Heart right ventricle (tissue), 16 donors: ENCODE data around the gene KCNQ1. TPM values are rescaled to one million over a fixed set of nuclear protein-coding genes. Genes with fewer than 3 reads are reported as not detected.

ENCODE experiments used
- ATAC-seq, 8 donors: fragments of 200-7000 bp; cut with Tn5 transposase; one replicate each; pipeline ENCODE4 v1.9.1; 2020; ENCODE audit warnings: mild to moderate bottlenecking in 8 of 8, moderate library complexity in 8 of 8, moderate number of reproducible peaks in 1 of 8
- DNase-seq, 2 donors: peaks; one replicate each; pipeline ENCODE4 v3.0.0-alpha.2; 2020
- H3K27ac ChIP-seq, 10 donors: fragments of 200-600 bp; sonication (generic) in 2 of 10; one replicate each; pipeline versions ENCODE4 v1.5.0 to v1.8.0; 2020 to 2022; ENCODE audit warnings: mild to moderate bottlenecking in 3 of 10
- H3K27me3 ChIP-seq, 7 donors: fragments of 200-600 bp; one replicate each; pipeline ENCODE4 v1.8.0; 2021 to 2022; ENCODE audit warnings: mild to moderate bottlenecking in 2 of 7
- H3K36me3 ChIP-seq, 9 donors: fragments of 200-600 bp; sonication (generic) in 1 of 9; one replicate each; pipeline versions ENCODE4 v1.5.0 to v1.8.0; 2020 to 2022; ENCODE audit warnings: mild to moderate bottlenecking in 2 of 9
- H3K4me1 ChIP-seq, 9 donors: fragments of 200-600 bp; sonication (generic) in 1 of 9; one replicate each; pipeline versions ENCODE4 v1.5.0 to v1.8.0; 2020 to 2022; ENCODE audit warnings: mild to moderate bottlenecking in 4 of 9
- H3K4me3 ChIP-seq, 10 donors: fragments of 200-600 bp; sonication (generic) in 2 of 10; one replicate each; pipeline versions ENCODE4 v1.5.0 to v1.8.0; 2020 to 2022; ENCODE audit warnings: mild to moderate bottlenecking in 7 of 10, moderate library complexity in 2 of 10
- H3K9me3 ChIP-seq, 11 donors: fragments of 200-600 bp in 10 of 11; sonication (generic) in 2 of 11; one replicate each; pipeline versions ENCODE4 v1.5.0 to v1.8.0; 2013 to 2022; ENCODE audit warnings: mild to moderate bottlenecking in 2 of 11, control low read depth in 1 of 11, moderate library complexity in 1 of 11
- WGBS, 2 donors: extraction: QIAGEN DNeasy Blood & Tissue Kit; methylation state at CpG; one replicate each; pipeline ENCODE4 v1.1.7; 2013; ENCODE audit warnings: inconsistent platforms in 1 of 2; 5-methylcytosine and 5-hydroxymethylcytosine counted together
- intact Hi-C, 10 donors: fragments of 100-400 bp; cut with DNase I; formaldehyde crosslinking; loops; one replicate each; pipeline versions ENCODE4 v1.11.1 to v1.14.2; 2022
- polyA plus RNA-seq, 2 donors: library from polyadenylated mRNA; stranded (reverse); fragments of 200-250 nt; gene quantifications; one replicate each; pipeline ENCODE4 v1.2.3, GENCODE V29; 2013
- total RNA-seq, 10 donors: library from RNA; stranded (reverse); fragmentation: NEBNext Ultra II Directional in 3 of 10; extraction: Animal tissue kit (Norgen Biotek cat#: 25700) in 3 of 10; gene quantifications; one replicate each; pipeline versions ENCODE4 v1.2.1 to v1.2.4, GENCODE V29; 2021 to 2023
- TF ChIP-seq, protein P1 (sequence below), 9 donors: fragments of 200-600 bp; sonication (generic) in 2 of 9; IDR thresholded peaks; one replicate each; pipeline versions ENCODE4 v1.5.0 to v1.8.0; 2021 to 2022; ENCODE audit warnings: antibody characterized with exemption in 9 of 9, mild to moderate bottlenecking in 5 of 9, moderate library complexity in 1 of 9
- donor health status: Arrhythmogenic right ventricular cardiomyopathy.
- donor health status: ischemic (EF 13 %, LVEDD 7.1; RV severe dilation, severe dysfunction).
- donor health status: healthy with polysubstance abuse.
- donor health status: DM: no; HTN: yes; CAD: no.
- donor health status: DM: no; HTN: no; CAD: no.
- donor health status: ischemic (EF 25% LVEDD 6.9; RV normal size, moderate dysfunction).
- donor health status: ischemic (EF 25% LVEDD 5.7; RV mildly dilated, moderate dysfunction).
- donor health status: healthy.
- donor health status: DM: yes; HTN: yes; CAD: no.
- donor health status: Ischemic cardiomyopathy.
- donor health status: ischemic (EF 35%, LVEDD 5.7; RV mildly dilated, moderate dysfunction).
- donor health status: nonischemic (EF 11% LVEDD 7.7; RV severe dilation, severe dysfunction).
- donor health status: DM: yes; HTN: yes; CAD: no.
- donor health status: PGD.
- donor health status: ischemic (EF 29% LVEDD 5.4; RV normal size, mild dysfunction).
- donor health status: nonischemic (EF 23%, LVEDD 6.1; RV moderate dilation, normal function).

The KCNQ1 gene
- total and polyA plus RNA-seq, 12 donors, result 19.9 to 48.2 (median 33.7) TPM

DNA sequence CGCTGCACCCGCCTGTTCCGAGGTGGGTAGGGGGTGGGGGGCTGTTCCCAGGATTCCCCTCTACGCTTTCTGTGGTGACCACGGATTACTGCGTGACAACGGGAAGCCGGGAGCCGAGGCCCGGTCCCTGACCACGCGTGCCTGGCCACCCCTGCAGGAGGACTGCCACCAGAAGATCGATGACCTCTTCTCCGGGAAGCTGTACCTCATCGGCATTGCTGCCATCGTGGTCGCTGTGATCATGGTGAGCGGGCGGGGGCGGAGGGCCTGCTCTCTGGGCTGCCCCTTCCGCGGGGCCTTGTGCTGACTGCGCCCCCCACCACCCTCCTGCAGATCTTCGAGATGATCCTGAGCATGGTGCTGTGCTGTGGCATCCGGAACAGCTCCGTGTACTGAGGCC, 48.3 kb upstream of the KCNQ1 start:
- ATAC-seq (no peak), DNase-seq (no peak)
- H3K4me3 ChIP-seq, result no peak overlapping the region
- no peaks in the 10 kb centered on the region for H3K9me3 ChIP-seq
- H3K27me3 ChIP-seq, result no peaks in the 10 kb centered on the region
- WGBS, 2 donors, result 87 to 89% methylated on average over 26 of the region's 26 CpGs
- peaks cover 0 to 76% (median 50%) of the 10 kb centered on the region in 9 donors for H3K36me3 ChIP-seq
- TF ChIP-seq, protein P1, sequence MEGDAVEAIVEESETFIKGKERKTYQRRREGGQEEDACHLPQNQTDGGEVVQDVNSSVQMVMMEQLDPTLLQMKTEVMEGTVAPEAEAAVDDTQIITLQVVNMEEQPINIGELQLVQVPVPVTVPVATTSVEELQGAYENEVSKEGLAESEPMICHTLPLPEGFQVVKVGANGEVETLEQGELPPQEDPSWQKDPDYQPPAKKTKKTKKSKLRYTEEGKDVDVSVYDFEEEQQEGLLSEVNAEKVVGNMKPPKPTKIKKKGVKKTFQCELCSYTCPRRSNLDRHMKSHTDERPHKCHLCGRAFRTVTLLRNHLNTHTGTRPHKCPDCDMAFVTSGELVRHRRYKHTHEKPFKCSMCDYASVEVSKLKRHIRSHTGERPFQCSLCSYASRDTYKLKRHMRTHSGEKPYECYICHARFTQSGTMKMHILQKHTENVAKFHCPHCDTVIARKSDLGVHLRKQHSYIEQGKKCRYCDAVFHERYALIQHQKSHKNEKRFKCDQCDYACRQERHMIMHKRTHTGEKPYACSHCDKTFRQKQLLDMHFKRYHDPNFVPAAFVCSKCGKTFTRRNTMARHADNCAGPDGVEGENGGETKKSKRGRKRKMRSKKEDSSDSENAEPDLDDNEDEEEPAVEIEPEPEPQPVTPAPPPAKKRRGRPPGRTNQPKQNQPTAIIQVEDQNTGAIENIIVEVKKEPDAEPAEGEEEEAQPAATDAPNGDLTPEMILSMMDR (IDR thresholded peaks at IDR 0.05), result no peak
- H3K4me1 ChIP-seq, result peaks cover 13 to 40% (median 25%) of the 10 kb centered on the region in 9 donors
- intact Hi-C loops, result loop anchor here in 1 of 10 donors (5.0 kb wide), 1 partner anchor 89 kb away; no protein-coding TSS in a partner anchor
- H3K27ac ChIP-seq, result no peak overlapping the region

DNA sequence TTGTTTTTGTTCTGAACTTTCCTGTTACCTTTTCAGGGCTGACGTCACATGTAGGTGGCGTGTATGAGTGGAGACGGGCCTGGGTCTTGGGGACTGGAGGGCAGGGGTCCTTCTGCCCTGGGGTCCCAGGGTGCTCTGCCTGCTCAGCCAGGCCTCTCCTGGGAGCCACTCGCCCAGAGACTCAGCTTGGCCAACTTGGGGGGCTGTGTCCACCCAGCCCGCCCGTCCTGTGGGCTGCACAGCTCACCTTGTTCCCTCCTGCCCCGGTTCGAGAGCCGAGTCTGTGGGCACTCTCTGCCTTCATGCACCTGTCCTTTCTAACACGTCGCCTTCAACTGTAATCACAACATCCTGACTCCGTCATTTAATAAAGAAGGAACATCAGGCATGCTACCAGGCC, 47.8 kb upstream of the KCNQ1 start:
- peaks cover 0 to 71% (median 49%) of the 10 kb centered on the region in 9 donors for H3K36me3 ChIP-seq
- no peaks in the 10 kb centered on the region for H3K27me3 ChIP-seq
- TF ChIP-seq, protein P1 (IDR thresholded peaks at IDR 0.05), result no peak
- H3K9me3 ChIP-seq, result no peaks in the 10 kb centered on the region
- no peak overlapping the region for H3K4me3 ChIP-seq
- H3K27ac ChIP-seq, result no peak overlapping the region
- intact Hi-C loops, result loop anchor here in 1 of 10 donors (5.0 kb wide), 1 partner anchor 90 kb away; no protein-coding TSS in a partner anchor
- DNase-seq (no peak), ATAC-seq (no peak)
- WGBS, 2 donors, result 89 to 93% methylated on average over 12 of the region's 12 CpGs
- peaks cover 18 to 41% (median 29%) of the 10 kb centered on the region in 9 donors for H3K4me1 ChIP-seq

DNA sequence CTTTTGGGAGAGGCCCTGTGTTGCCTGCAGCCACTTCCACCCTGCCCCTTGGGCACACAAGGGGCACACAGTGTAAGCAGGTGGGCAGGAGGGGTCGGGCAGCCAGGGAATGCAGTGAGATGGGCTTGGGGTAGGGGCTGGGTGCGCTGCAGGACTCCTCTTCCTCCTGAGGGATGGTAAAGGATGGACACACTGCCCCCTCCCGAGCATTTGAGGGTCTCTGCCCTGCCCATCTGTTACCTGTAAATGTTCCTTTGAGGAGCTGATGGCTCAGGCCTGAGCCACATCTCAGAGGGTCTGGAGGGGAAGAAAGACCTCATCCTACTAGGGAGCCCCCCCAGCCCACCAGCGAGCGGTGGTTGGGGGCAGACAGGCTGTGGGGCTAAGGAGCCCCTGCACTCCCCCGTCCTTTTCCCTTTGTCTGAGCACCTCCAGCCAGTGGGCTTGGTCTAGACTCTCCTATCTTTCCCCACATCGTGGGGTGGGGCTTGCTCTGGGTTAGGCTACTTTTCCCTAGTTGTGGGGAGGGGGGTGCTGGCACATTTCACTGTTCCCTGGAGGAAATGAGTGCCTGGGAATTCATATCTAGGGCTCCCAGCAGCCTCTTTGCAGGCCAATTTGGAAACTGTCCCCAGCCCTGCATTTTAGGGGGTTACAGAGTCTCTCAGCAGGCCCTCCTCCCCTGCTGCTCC, 46.0 kb upstream of the KCNQ1 start:
- ATAC-seq (no peak), DNase-seq (no peak)
- intact Hi-C loops, result loop anchor here in 1 of 10 donors (5.0 kb wide), 1 partner anchor 92 kb away; no protein-coding TSS in a partner anchor
- H3K9me3 ChIP-seq, result no peaks in the 10 kb centered on the region
- H3K4me3 ChIP-seq, result peak overlapping the region in 4 of 10 donors; percentile 73 to 97 (median 83)
- H3K27ac ChIP-seq, result peak overlapping the region in 9 of 10 donors; percentile 95 to 100 (median 98)
- no peaks in the 10 kb centered on the region for H3K27me3 ChIP-seq
- 55 to 71% methylated on average over 7 of the region's 7 CpGs for WGBS, 2 donors
- H3K4me1 ChIP-seq, result peaks cover 19 to 32% (median 27%) of the 10 kb centered on the region in 9 donors
- H3K36me3 ChIP-seq, result peaks cover 0 to 71% (median 53%) of the 10 kb centered on the region in 9 donors
- TF ChIP-seq, protein P1 (IDR thresholded peaks at IDR 0.05), result peak in 2 of 9 donors; percentile 13 to 18

DNA sequence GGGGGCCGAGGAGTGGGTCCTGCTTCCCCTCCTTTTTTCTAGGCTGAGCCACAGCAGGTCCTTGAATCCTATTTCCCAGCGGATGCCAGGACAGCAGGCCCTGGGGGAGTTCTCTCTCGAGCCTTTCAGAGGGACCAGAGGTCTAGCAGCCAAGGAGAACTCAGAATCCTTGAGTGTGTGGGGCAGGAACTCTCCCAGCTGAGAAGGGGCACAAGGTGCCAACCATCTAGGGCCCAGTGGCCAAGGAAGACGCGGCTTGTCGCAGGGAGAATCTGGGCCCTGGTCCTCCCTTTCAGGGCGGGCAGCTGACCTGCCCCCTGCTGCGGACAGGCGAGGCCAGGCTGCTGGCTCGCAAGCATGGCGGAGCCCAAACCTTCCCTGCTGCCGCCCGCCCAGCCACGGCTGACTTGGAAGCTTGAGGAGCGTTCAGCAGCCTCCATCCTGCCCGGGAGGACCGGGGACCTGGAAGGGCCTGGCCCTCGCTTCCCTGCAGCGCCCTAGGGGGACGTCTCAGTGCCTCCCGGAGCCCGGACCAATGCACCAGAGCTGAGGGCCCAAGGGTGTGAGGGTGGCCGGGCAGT, 45.2 kb upstream of the KCNQ1 start:
- Histone ChIP-seq H3K4me3 (peak overlapping the region; percentile 39 to 97 (median 73)), H3K4me1 (peaks cover 19 to 32% (median 27%) of the 10 kb centered on the region in 9 donors), H3K27ac (peak overlapping the region; percentile 95 to 100 (median 98)), H3K36me3 (peaks cover 0 to 70% (median 46%) of the 10 kb centered on the region in 9 donors), H3K27me3 (no peaks in the 10 kb centered on the region), H3K9me3 (no peaks in the 10 kb centered on the region)
- TF ChIP-seq, protein P1 (IDR thresholded peaks at IDR 0.05), result no peak
- DNase-seq (no peak), ATAC-seq (peak in 4 of 8 donors; percentile 0 to 46 (median 1))
- intact Hi-C loops, result loop anchor here in 6 of 10 donors (1.0 to 5.0 kb wide), 6 partner anchors 20 to 207 kb away; partner anchors contain the start of genes C11orf21 (in 1 of the 6) and TSPAN32 (in 1 of the 6)
- 10 to 14% methylated on average over 23 of the region's 23 CpGs for WGBS, 2 donors
